DND-41 (cell line): ENCODE measurements around the gene FGF8.

ENCODE experiments used
- ATAC-seq: fragments of 200-7000 bp; cut with Tn5 transposase; 3 replicates; pipeline ENCODE4 v1.9.1; 2021; ENCODE audit warnings: low read depth; ENCODE audit not compliant: insufficient read depth
- DNase-seq: peaks from one replicate; pipeline ENCODE4 v3.0.0-alpha.2; 2020
- H2AFZ ChIP-seq: 2 replicates; pipeline ENCODE4 v1.6.0; 2012; ENCODE audit warnings: low read depth, low read length
- H3K27ac ChIP-seq: 2 replicates; pipeline ENCODE4 v1.5.1; 2012; ENCODE audit warnings: low read length, inconsistent platforms
- H3K27me3 ChIP-seq: fragments of 200-600 bp; sonication (generic); 2 replicates; pipeline ENCODE4 v1.6.0; 2012; ENCODE audit warnings: low read length, mild to moderate bottlenecking, inconsistent platforms; ENCODE audit not compliant: insufficient read depth, poor library complexity
- H3K36me3 ChIP-seq: 2 replicates; pipeline ENCODE4 v1.5.1; 2012; ENCODE audit warnings: low read length, inconsistent platforms; ENCODE audit not compliant: insufficient read depth
- H3K4me1 ChIP-seq: 2 replicates; pipeline ENCODE4 v1.5.1; 2012; ENCODE audit warnings: mild to moderate bottlenecking, low read length; ENCODE audit not compliant: insufficient read depth
- H3K4me2 ChIP-seq: 2 replicates; pipeline ENCODE4 v1.6.0; 2012; ENCODE audit warnings: mild to moderate bottlenecking, moderate library complexity, low read length, inconsistent platforms; ENCODE audit not compliant: insufficient read depth
- H3K4me3 ChIP-seq, 2 experiments: fragments of 200-600 bp in 1 of 2; shearing (Covaris generic) in 1 of 2; 2 replicates each; pipeline ENCODE4 v1.5.1; 2012 to 2016; ENCODE audit warnings: inconsistent platforms in 2 of 2, low read length in 2 of 2, mild to moderate bottlenecking in 2 of 2, low read depth in 1 of 2, moderate library complexity in 1 of 2
- H3K79me2 ChIP-seq: 2 replicates; pipeline ENCODE4 v1.6.0; 2012; ENCODE audit warnings: low read length, inconsistent platforms; ENCODE audit not compliant: insufficient read depth
- H3K9ac ChIP-seq: 2 replicates; pipeline ENCODE4 v1.6.0; 2012; ENCODE audit warnings: low read depth, mild to moderate bottlenecking, inconsistent platforms, low read length, moderate library complexity
- H3K9me3 ChIP-seq: 2 replicates; pipeline ENCODE4 v1.5.1; 2012; ENCODE audit warnings: low read length, moderate library complexity, mild to moderate bottlenecking, inconsistent platforms; ENCODE audit not compliant: insufficient read depth, severe bottlenecking
- H4K20me1 ChIP-seq: 2 replicates; pipeline ENCODE4 v1.6.0; 2012; ENCODE audit warnings: low read length; ENCODE audit not compliant: insufficient read depth
- EZH2 ChIP-seq: IDR thresholded peaks from 3 replicates; pipeline ENCODE4 v1.6.1; 2012; ENCODE audit warnings: borderline replicate concordance, low read depth, mild to moderate bottlenecking, moderate library complexity, low read length, inconsistent platforms; ENCODE audit not compliant: severe bottlenecking
- TF ChIP-seq, protein P1 (sequence below): IDR thresholded peaks from 2 replicates; pipeline ENCODE4 v1.5.1; 2012; ENCODE audit warnings: borderline replicate concordance, low read length, moderate library complexity, mild to moderate bottlenecking; ENCODE audit not compliant: poor library complexity, severe bottlenecking; ENCODE audit errors: extremely low read depth

The FGF8 gene

DNA sequence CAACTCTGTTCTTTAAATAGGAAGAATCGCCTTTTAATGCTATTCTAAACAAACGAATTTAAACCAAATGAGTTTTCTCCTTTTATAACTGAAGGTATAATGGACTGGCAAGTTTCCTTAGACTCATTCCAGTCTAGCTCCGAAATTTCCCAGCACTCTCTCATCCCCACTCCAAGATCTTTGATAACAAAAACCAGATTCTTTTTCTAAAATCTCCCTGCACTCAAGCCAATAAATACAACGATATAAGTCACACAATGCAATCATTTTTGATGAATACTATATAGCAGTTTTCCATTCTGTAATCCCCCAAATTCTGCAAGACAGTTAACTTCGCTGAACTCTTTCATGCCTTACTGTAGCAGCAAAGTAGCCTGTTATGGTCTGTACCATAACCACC, 40.5 kb upstream of the FGF8 start:
- ATAC-seq (no peak), DNase-seq (no peak)
- Histone ChIP-seq H3K27ac (peak overlapping the region; percentile 53), H3K4me3 (peak overlapping the region; percentile 67 to 87), H3K9me3 (no peaks in the 10 kb centered on the region), H3K9ac (peak overlapping the region; percentile 90), H3K79me2 (peaks cover 86% of the 10 kb centered on the region), H3K4me2 (peak overlapping the region; percentile 79), H4K20me1 (peaks cover 65% of the 10 kb centered on the region), H3K4me1 (peaks cover 41% of the 10 kb centered on the region), H3K36me3 (peaks cover 36% of the 10 kb centered on the region), H2AFZ (no peak overlapping the region), H3K27me3 (no peaks in the 10 kb centered on the region)
- TF ChIP-seq, protein P1, sequence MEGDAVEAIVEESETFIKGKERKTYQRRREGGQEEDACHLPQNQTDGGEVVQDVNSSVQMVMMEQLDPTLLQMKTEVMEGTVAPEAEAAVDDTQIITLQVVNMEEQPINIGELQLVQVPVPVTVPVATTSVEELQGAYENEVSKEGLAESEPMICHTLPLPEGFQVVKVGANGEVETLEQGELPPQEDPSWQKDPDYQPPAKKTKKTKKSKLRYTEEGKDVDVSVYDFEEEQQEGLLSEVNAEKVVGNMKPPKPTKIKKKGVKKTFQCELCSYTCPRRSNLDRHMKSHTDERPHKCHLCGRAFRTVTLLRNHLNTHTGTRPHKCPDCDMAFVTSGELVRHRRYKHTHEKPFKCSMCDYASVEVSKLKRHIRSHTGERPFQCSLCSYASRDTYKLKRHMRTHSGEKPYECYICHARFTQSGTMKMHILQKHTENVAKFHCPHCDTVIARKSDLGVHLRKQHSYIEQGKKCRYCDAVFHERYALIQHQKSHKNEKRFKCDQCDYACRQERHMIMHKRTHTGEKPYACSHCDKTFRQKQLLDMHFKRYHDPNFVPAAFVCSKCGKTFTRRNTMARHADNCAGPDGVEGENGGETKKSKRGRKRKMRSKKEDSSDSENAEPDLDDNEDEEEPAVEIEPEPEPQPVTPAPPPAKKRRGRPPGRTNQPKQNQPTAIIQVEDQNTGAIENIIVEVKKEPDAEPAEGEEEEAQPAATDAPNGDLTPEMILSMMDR = no peak
- no peak for TF ChIP-seq EZH2

DNA sequence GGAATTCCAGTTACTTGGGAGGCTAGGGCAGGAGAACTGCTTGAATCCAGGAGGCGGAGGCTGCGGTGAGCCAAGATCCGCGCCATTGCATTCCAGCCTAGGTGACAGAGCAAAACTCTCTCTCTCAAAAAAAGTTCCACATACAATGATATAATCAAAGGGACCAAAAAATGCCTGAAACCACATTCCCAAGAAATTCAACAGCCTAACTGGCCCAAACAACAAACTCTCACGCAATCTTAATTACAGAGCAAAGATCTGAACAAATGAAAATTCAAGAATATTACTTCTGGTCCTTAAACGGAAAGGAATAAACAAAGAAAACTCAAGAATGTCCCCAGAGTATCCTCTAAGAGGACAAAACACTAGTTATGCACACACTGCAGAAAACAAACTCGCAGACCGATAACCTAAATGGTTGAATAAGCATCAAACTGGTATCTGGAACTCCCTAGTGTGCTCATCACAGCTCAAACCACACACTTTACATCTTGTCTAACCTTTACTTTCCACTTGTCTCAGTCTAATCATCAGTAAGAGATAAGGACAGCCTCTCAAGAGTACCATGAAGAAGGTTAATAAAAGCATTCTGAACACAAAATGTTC, 38.7 kb upstream of the FGF8 start:
- no peaks in the 10 kb centered on the region for H3K27me3 ChIP-seq
- H3K4me2 ChIP-seq = peak overlapping the region; percentile 79
- ATAC-seq (no peak), DNase-seq (no peak)
- H2AFZ ChIP-seq = no peak overlapping the region
- H3K9ac ChIP-seq = peak overlapping the region; percentile 90
- no peak for TF ChIP-seq EZH2
- TF ChIP-seq, protein P1 = no peak
- peaks cover 34% of the 10 kb centered on the region for H3K4me1 ChIP-seq
- peaks cover 94% of the 10 kb centered on the region for H3K79me2 ChIP-seq
- H4K20me1 ChIP-seq = peaks cover 75% of the 10 kb centered on the region
- peak overlapping the region; percentile 39; the same call in 1 of the 2 replicates for H3K27ac ChIP-seq
- H3K9me3 ChIP-seq = no peaks in the 10 kb centered on the region
- H3K36me3 ChIP-seq = peaks cover 54% of the 10 kb centered on the region
- H3K4me3 ChIP-seq = peak overlapping the region in 1 of 2 experiments; percentile 87; a peak in 1 of 4 replicates

DNA sequence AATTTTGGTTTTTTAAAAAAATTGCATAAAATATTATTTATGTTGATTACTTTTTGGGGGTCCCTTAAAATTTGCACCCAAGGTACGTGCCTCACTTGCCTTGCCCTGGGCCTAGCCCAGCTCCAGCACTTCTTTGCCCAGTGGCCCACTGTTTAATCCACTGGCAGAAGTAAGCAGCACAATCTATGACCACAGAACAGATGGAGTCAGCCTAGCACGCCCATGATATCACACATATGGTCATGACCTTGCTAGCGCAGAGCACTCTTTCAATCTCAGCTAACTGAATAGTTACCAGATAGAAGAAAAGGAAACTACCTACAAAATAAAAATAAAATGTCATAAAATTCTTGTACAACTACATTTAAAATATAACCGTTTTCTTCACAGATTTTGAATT, 36.7 kb upstream of the FGF8 start:
- peaks cover 25% of the 10 kb centered on the region for H3K4me1 ChIP-seq
- H2AFZ ChIP-seq = no peak overlapping the region
- no peaks in the 10 kb centered on the region for H3K9me3 ChIP-seq
- H3K79me2 ChIP-seq = peaks cover 95% of the 10 kb centered on the region
- DNase-seq (no peak), ATAC-seq (no peak)
- peaks cover 72% of the 10 kb centered on the region for H3K36me3 ChIP-seq
- no peak overlapping the region for H3K4me2 ChIP-seq
- no peak overlapping the region for H3K9ac ChIP-seq
- peaks cover 70% of the 10 kb centered on the region for H4K20me1 ChIP-seq
- no peak overlapping the region for H3K27ac ChIP-seq
- no peak overlapping the region for H3K4me3 ChIP-seq
- no peaks in the 10 kb centered on the region for H3K27me3 ChIP-seq
- TF ChIP-seq, protein P1 = no peak
- TF ChIP-seq EZH2 = no peak
